Suprapubic skin (tissue), 3 donors: ENCODE results near the gene DDX10.

ENCODE experiments used
- CTCF ChIP-seq, 2 donors: fragments of 200-600 bp in 1 of 2; fragments of 450-650 bp in 1 of 2; sonication (generic) in 1 of 2; IDR thresholded peaks; one replicate each; pipeline ENCODE4 v1.5.1; 2016 to 2019; ENCODE audit warnings: antibody characterized with exemption in 2 of 2, mild to moderate bottlenecking in 1 of 2, moderate library complexity in 1 of 2
- POLR2A ChIP-seq, 2 donors: fragments of 450-650 bp; IDR thresholded peaks; one replicate each; pipeline ENCODE4 v1.6.1; 2017; ENCODE audit warnings: antibody characterized with exemption in 2 of 2, mild to moderate bottlenecking in 2 of 2, moderate library complexity in 2 of 2

GRCh38 chr11:108926841-108927577 lies 262.1 kb downstream of the DDX10 start:
- TF ChIP-seq CTCF (IDR thresholded peaks at IDR 0.05) (no peak), POLR2A (IDR thresholded peaks at IDR 0.05) (no peak)
